Body of pancreas (tissue), 4 donors: Measurements from ENCODE around the gene CEP19. TPM values are rescaled to one million over a fixed set of nuclear protein-coding genes. Genes with fewer than 3 reads are reported as not detected.

ENCODE experiments used
- ATAC-seq: fragments of 150-250 bp; one replicate; pipeline ENCODE4 v1.9.1; 2016
- DNase-seq, 4 donors: peaks; one replicate each; pipeline ENCODE4 v3.0.0-alpha.2; 2019
- H3K27ac ChIP-seq, 4 donors: fragments of 200-600 bp; sonication (generic); 1 replicate in 3 of 4; 2 replicates in 1 of 4; pipeline versions ENCODE4 v1.5.1 to v1.6.1; 2016 to 2019; ENCODE audit warnings: mild to moderate bottlenecking in 1 of 4, mixed read lengths in 1 of 4, moderate library complexity in 1 of 4
- H3K27me3 ChIP-seq, 2 donors: fragments of 200-600 bp; sonication (generic); one replicate each; pipeline ENCODE4 v1.6.0; 2016; ENCODE audit warnings: mild to moderate bottlenecking in 1 of 2
- H3K36me3 ChIP-seq, 2 donors: fragments of 200-600 bp; sonication (generic); replicated peaks in 1 of 2; 2 replicates each; pipeline ENCODE4 v1.5.1; 2016; ENCODE audit warnings: low read depth in 2 of 2; ENCODE audit not compliant: insufficient read depth in 1 of 2
- H3K4me1 ChIP-seq: fragments of 200-600 bp; sonication (generic); one replicate; pipeline ENCODE4 v1.6.0; 2016
- H3K4me3 ChIP-seq, 2 donors: fragments of 200-600 bp; sonication (generic); 1 replicate in 1 of 2; 2 replicates in 1 of 2; pipeline ENCODE4 v1.5.1; 2016 to 2019
- H3K9me3 ChIP-seq, 3 donors: fragments of 200-600 bp; sonication (generic); 1 replicate in 2 of 3; 2 replicates in 1 of 3; pipeline ENCODE4 v1.5.1; 2016
- POLR2A ChIP-seq, 3 donors: fragments of 450-650 bp; IDR thresholded peaks; one replicate each; pipeline ENCODE4 v1.6.1; 2016; ENCODE audit warnings: antibody characterized with exemption in 3 of 3, mild to moderate bottlenecking in 2 of 3
- WGBS, 2 donors: methylation state at CpG; one replicate each; pipeline ENCODE4 v1.1.5; 2017; 5-methylcytosine and 5-hydroxymethylcytosine counted together
- intact Hi-C: fragments of 100-400 bp; cut with DNase I; formaldehyde crosslinking; loops from one replicate; pipeline ENCODE4 v1.15.1; 2023
- total RNA-seq, 2 donors: library from RNA; depleted of rRNA; stranded (reverse); fragments of >200 nt; gene quantifications; one replicate each; pipeline ENCODE4 v1.1.0, GENCODE V29; 2016
- TF ChIP-seq, protein P1 (sequence below), 7 experiments: fragments of 450-650 bp in 4 of 7; fragments of 200-600 bp in 3 of 7; sonication (generic) in 3 of 7; IDR thresholded peaks; one replicate each; pipeline ENCODE4 v1.5.1; 2016 to 2019; ENCODE audit warnings: antibody characterized with exemption in 7 of 7

The CEP19 gene
- total RNA-seq, 2 donors from 2014 or later: 0.78 TPM; not detected in 1

GRCh38 chr3:196697270-196697669, 14.8 kb downstream of the CEP19 start:
- TF ChIP-seq, protein P1, sequence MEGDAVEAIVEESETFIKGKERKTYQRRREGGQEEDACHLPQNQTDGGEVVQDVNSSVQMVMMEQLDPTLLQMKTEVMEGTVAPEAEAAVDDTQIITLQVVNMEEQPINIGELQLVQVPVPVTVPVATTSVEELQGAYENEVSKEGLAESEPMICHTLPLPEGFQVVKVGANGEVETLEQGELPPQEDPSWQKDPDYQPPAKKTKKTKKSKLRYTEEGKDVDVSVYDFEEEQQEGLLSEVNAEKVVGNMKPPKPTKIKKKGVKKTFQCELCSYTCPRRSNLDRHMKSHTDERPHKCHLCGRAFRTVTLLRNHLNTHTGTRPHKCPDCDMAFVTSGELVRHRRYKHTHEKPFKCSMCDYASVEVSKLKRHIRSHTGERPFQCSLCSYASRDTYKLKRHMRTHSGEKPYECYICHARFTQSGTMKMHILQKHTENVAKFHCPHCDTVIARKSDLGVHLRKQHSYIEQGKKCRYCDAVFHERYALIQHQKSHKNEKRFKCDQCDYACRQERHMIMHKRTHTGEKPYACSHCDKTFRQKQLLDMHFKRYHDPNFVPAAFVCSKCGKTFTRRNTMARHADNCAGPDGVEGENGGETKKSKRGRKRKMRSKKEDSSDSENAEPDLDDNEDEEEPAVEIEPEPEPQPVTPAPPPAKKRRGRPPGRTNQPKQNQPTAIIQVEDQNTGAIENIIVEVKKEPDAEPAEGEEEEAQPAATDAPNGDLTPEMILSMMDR (IDR thresholded peaks at IDR 0.05): no peak
- TF ChIP-seq POLR2A (IDR thresholded peaks at IDR 0.05): no peak
- no peaks in the 10 kb centered on the region for H3K27me3 ChIP-seq
- H3K36me3 ChIP-seq: no peaks in the 10 kb centered on the region
- intact Hi-C loops: no loop called here
- no peak overlapping the region for H3K27ac ChIP-seq
- no peak overlapping the region for H3K4me3 ChIP-seq
- no peak for ATAC-seq
- 61 to 75% methylated on average over 5 of the region's 5 CpGs for WGBS, 2 donors
- no peaks in the 10 kb centered on the region for H3K9me3 ChIP-seq
- no peaks in the 10 kb centered on the region for H3K4me1 ChIP-seq
- no peak for DNase-seq

GRCh38 chr3:196695849-196696226, 16.2 kb downstream of the CEP19 start:
- TF ChIP-seq, protein P1 (IDR thresholded peaks at IDR 0.05): no peak
- no peak for TF ChIP-seq POLR2A (IDR thresholded peaks at IDR 0.05)
- no peak overlapping the region for H3K4me3 ChIP-seq
- WGBS, 2 donors: 90 to 95% methylated on average over 5 of the region's 5 CpGs
- ATAC-seq (no peak), DNase-seq (no peak)
- H3K36me3 ChIP-seq: no peaks in the 10 kb centered on the region
- no peaks in the 10 kb centered on the region for H3K9me3 ChIP-seq
- intact Hi-C loops: no loop called here
- H3K27me3 ChIP-seq: no peaks in the 10 kb centered on the region
- H3K4me1 ChIP-seq: no peaks in the 10 kb centered on the region
- H3K27ac ChIP-seq: no peak overlapping the region

DNA sequence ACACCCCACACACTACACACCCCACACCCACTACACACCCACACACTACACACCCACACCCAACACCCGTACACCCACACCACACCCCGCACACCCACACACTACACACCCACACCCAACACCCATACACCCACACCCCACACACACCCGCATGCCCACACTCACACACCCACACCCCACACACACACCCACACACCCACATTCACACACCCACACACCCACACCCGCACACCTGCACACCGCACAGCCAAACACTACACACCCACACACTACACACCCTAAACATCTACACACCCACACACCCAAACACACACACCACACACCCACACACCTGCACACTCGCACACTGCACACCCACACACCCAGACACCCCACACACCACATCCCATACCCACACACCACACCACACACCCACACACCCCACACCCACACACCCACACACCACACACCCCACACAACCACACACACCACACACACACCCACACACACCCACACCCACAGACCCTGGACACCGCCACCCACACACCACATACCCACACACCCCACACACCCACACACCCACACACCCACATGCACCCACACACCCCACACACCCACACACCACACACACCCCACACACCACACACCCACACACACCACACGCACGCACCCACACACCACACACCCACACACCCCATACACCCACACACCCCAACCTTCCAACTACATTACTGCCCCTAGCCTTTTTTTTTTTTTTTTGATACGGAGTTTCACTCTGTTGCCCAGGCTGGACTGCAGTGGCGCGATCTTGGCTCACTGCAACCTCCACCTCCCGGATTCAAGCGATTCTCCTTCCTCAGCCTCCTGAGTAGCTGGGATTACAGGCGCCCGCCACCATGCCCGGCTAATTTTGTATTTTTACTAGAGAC, 16.9 kb downstream of the CEP19 start:
- ATAC-seq: no peak
- no peak for DNase-seq
- H3K27me3 ChIP-seq: no peaks in the 10 kb centered on the region
- TF ChIP-seq, protein P1 (IDR thresholded peaks at IDR 0.05): no peak
- no peak for TF ChIP-seq POLR2A (IDR thresholded peaks at IDR 0.05)
- no peaks in the 10 kb centered on the region for H3K4me1 ChIP-seq
- no peaks in the 10 kb centered on the region for H3K36me3 ChIP-seq
- H3K9me3 ChIP-seq: no peaks in the 10 kb centered on the region
- H3K4me3 ChIP-seq: no peak overlapping the region
- intact Hi-C loops: no loop called here
- H3K27ac ChIP-seq: no peak overlapping the region
- WGBS, 2 donors: 84 to 90% methylated on average over 16 to 17 of the region's 17 CpGs

DNA sequence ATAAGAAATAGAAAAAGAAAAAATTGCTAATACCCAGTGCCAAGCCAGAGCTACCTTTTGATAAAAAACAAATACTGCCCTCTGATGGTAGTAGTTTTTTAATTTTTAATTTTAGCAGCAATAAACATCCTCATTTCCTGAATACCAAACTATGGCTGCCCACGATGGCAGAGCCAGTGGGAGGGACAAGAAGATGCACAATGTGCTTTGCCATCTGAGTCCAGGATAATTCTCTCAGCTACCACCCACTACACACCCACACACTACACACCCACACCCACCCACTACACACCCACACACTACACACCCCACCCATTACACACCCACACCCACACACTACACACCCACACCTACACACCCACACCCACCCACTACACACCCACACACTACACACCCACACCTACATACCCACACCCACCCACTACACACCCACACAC, 17.8 kb downstream of the CEP19 start:
- no peak overlapping the region for H3K4me3 ChIP-seq
- WGBS, 2 donors: 0 to 5% methylated on average over 1 of the region's 1 CpG

More for the DNA sequence above, 17.8 kb downstream of the CEP19 start:
- H3K9me3 ChIP-seq: no peaks in the 10 kb centered on the region
- TF ChIP-seq, protein P1 (IDR thresholded peaks at IDR 0.05): no peak
- TF ChIP-seq POLR2A (IDR thresholded peaks at IDR 0.05): no peak
- no peaks in the 10 kb centered on the region for H3K4me1 ChIP-seq
- no peak for DNase-seq
- no peak for ATAC-seq
- intact Hi-C loops: no loop called here
- H3K27me3 ChIP-seq: no peaks in the 10 kb centered on the region
- H3K27ac ChIP-seq: no peak overlapping the region
- H3K36me3 ChIP-seq: no peaks in the 10 kb centered on the region
